ENCODE measurements around the gene KIAA1671.

KIAA1671 gene

DNA sequence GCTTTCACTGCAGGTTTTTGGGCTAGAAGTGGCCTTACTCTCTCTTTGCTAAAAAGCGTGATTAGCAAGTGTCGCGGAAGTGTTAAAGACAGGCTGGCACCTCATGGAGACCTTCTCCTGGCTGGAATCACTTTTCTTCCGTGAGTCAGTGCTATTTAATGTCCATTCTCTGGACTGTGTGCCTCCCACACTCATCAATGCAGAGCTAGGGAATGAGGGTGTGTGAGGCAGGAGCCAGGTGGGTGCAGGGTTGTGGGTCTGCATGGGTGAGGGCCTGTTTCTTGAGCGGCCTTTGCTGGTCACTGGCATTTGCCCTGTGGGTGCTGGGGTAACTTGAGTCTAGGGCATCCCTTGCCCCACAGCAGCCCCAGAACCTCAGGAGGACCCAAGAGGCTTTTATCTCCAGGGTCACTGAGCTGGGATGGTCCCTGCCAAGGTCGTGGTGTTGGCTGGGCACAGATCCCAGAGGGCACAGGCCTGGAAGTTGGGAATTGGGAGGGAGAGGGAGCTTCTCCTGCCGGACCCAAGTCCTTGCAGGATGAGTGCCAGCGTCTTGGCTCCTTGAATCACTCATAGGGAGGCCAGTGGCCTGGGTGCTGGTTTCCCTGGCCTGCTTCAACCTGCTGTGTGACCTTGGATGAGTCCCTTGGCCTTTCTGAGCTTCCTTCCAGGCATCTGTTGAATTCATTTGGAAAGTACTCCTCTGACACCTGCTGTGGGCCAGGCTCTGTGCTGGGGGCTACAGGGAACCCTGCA, 30.0 kb downstream of the KIAA1671 start:
- DNase-seq, result no peak

DNA sequence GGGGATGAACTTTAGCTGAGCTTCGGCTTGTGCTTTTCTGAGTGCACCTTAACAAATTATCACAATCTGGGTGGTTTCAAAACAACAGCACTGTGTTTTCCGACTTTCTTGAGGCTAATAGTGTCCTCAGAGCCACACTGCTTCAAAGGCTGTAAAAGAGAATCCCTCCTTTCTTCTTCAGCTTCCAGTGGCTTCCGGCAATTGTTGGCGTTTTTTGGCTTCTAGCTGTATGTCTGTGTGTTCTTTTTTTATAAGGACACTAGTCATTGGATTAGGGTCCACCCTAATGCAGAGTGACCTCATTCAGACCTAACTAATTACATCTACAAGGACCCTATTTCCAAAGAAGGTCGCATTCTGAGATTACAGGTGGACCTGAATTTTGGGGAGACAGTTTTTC, 30.6 kb downstream of the KIAA1671 start:
- DNase-seq, result no peak

DNA sequence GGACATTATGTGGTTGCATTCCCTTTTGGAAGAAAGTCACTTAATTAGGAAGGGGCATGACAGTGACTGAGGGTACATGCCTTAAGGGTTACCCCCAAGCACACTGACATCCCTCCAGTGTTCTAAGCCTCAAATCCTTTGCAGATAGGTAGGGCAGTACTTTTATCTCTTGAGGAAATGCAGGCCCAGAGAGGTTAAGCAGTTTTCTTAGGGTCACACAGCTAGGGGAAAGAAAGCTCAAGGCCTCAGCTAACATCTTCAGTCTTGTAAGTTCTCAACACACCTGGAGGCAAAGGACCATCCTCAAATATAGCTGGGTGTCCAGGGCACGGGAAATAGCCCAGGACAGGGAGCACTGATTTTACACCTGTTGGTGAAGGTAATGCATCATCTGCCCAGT, 31.6 kb downstream of the KIAA1671 start:
- no peak for DNase-seq

DNA sequence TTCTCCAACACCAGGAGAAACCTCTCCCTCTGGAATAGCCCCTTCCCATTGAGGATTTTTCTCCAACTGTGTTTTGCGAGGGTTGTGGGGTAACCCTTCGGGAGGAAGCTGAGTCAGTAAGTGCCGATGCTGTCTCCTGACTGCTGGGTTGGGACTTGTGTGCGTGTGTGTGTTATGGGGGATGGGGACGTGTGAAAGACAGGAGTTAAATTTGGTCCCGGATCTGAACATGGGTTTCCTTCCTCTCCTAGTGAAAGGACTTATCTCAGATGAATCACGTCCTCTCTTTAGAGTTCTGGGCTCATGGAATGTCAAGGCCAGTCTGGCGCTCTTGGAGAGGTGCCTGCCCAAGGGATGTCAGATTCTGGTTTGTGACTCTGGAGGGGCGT, 33.3 kb downstream of the KIAA1671 start:
- no peak for DNase-seq

DNA sequence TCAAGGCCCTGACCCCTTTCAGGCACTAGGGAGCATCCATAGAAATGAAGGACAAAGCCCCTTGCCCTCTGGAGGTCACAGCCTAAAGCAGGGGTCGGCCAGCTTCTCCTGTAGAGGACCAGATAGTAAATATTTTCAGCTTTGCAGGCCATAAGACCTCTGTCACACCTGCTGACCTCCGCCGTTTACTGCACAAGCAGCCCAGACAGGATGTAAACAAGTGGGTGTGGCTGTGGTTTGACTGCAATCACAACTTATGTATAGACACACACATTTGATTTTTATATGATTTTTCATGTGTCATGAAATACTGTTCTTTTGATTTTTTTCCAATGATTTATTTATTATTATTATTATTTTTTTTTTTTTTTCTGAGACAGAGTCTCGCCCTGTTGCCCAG, 34.3 kb downstream of the KIAA1671 start:
- DNase-seq, result no peak

DNA sequence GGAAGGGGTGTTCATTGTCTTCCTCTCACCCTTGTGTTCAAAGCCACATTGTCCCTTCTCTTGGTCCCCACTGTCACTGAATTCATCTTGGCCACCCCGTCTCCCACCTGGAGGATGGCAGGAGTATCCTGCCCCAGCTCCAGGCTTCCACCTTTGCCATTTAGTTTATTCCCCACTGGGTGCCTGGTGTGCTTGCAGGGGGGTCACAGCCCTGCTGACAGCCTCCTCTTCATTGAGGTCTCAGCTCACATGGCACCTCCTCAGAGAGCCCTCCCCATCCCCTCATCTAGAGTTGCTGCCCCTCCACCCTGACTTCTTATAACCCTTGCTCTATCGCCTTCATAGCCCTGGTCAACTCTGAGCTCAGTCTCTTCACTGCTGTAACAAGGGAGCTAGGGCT, 36.6 kb downstream of the KIAA1671 start:
- DNase-seq, result no peak

DNA sequence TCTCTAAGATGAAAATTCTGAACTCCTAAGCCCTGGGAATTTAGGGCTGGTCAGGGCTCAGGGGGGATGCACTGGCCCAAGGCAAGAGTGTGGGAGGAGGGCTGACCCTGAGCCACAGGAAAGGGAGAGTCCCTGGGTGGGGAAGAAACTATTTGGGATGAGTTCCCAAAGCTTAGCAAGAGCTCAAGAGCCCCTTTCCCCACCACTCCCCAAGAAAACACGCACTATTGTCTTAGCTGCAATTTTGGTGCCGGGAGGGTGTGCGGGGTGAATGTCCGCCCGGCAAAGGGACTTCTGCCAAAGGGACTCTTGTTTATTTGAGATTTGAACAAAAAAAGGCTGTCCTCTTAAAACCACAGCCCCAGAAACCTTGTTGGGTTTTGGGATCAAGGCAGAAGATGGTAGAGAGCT, 37.0 kb downstream of the KIAA1671 start:
- no peak for DNase-seq

DNA sequence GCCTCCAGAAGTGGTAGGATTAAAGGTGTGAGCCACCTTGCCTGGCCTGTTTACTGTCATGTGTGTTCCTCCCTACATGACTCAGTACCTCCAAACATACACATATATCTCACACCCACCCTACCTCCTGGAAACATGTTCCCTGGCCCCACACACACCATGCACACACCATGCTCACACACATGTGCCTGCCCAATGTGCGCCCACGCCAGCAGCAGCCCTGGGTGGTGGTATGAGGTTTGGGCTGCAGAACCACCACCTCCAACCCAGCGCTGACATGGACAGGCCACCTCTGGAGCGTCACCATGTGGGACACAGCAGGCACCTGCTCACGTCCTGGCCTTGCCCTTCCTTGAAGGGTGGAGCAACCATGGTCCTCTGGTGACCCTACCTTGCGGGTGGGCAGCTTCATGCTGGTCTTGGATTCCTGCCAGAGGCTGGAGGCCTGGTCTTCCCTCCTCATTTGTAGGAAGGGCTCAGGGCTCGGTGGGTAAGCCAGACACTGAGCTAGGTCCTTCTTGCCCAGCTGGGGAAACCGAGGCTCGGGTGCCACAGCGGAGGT, 37.9 kb downstream of the KIAA1671 start:
- no peak for DNase-seq

DNA sequence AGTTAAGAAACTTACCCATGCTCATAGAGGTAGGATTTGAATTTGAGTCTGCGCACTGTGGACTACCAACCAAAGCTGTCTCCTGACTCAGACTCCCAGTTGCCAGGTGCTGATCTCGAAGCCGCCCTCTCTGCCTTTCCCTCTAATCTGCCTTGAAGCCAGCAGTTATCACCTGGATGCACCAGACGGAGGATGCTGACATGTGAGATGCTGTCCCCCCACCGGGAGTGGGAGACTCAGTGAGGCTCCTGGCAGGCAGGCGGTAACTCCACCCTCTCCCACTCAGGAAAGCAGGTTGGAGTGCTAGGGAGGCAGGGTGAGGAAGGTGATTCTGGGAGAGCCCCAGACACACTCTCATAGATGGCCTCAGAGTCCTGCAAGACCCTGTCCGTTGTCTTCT, 40.4 kb downstream of the KIAA1671 start:
- no peak for DNase-seq

DNA sequence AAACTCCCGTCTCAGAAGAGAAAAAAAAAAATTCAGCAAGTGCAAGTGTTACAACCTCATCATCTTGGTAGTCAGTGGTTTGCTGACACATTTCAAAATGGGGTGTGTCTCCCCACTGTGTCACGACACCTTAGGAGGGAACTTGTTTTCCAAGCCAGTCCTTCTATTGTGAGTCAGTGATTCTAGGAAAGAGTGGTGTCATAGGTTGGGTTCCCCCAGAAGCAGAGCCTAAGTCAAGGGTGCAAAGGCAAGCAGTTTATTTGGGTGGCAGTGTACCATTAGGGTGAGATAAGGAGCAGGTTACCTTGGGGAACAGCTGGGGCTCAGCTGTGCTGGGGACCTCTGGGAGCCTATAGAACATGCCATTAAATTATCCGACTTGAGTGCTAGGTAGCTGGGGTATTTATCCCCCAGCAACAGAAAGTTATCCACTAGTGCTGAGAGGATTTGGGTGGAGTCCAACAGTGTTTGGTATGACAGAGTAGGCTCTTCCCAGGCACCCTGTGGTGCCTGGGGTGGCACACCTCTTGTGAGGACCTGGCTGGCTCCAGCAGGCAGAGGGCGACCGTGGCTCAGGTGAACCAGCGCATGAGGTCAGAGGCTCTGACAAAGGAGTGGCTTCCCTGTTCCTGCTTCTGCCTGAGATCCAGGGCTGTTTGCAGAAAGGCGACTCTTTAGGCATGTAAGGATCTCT, 41.7 kb downstream of the KIAA1671 start:
- DNase-seq, result no peak

DNA sequence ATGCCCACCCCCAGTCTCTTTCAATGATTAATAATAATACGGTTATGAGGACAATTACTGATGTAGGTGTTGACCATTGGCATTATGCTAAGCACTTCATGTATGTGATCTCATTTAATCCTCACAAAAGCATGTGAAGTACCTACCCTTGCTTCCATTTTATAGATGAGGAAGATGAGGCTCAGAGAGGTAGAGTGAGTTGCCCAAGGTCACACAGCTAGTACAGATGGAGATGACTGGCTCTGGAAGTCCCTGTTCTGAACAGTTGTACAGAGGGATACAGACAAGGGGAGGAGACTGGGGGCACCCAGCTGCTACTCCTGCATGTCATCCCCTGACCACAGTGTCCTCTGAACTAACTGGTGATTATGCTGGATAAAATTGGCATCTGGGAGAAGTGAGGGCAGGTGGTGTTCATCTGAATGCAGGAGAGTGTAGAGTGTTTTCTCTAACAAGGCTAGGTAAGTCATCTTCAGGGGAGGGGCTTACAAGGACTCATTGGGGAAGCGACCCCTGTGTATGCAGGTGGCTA, 43.2 kb downstream of the KIAA1671 start:
- no peak for DNase-seq

DNA sequence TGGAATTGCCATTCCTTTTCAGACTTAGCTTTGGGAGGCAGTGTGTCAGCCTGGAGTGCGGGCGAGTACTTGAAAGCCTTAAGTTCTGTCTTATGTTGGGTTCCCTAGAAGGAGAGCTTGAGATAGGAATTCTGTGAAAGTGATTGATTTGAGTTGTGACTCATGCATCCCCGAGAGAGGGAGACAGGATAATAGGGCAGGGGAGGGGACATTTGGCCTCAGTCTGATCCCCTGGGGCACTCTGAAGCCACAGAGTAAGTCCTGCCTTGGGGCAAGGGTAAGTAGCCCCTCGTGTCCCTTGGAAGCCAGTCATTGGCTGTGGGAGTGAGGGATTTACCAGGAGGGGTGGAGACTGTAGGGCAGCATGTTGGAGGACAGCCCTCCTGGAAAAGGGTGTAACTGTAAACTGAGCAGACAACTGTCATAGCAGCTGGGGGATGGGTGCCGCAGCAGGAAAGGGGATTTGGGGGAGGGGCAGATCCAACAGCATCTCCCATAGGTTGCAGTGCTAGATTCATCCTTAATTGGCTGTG, 44.0 kb downstream of the KIAA1671 start:
- DNase-seq, result no peak

DNA sequence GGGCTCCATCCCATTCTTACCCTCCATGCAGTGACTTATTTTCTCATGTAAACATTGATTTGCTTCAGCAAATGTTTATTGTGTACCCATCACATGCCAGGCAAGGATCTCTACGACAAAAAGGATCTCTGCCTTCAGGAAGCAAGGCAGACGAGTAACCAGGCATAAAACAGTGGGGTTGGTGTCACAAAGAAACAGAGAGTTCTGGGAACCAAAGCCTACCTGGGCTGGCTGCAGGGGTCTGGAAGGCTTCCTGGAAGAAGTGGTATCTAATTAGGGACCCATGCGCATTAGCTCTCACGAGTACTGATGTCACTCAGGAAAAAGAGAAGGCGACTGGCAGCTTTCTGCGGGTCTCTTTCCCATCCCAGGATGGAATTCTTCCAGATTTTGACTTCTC, 44.5 kb downstream of the KIAA1671 start:
- DNase-seq, result no peak

DNA sequence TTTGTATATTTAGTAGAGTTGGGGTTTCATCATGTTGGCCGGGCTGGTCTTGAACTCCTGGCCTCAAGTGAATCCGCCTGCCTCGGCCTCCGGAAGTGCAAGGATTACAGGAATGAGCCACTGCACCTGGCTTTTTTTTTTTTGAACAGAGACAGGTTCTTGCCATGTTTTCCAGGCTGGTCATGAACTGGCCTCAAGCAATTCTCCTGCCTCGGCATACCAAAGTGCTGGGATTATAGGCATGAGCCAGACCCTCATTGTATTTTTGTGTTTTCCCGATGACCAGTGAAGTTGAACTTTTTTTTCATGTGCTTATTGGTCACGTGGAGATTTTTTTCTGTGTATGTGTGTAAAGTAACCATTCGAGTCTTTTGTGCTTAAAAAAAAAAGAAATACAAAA, 48.2 kb downstream of the KIAA1671 start:
- no peak for DNase-seq

DNA sequence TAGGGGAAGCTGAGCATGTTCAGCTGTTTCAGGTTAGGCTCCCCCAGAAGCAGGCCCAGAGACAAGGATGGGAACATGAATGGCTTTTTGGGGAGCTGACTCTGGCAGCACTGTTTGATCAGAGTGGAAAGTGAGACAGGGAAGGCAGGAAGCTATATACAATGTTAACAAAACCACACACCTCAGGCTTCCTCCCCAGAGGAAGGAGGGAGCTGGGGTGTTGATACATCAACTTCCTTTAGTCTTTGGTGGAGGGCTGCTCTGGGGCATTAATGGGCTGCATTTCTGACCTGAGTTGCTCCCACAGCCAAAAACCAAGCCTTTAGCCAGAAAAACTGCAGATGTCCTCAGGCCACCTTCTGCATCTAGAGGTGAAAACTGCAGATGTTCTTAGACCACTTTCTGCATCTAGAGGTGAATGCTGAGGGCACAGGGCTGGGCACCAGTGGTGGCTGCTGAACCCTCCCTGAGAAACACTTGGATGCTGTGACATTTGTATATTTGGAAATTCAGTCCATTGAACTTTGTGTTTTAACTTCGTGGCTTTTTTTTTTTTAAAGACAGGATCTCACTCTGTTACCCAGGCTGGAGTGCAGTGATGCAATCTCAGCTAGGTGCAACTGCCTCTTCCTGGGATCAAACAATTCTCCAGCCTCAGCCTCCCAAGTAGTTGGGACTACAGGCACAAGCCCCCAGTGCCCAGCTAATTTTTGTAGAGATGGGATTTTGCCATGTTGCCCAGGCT, 49.9 kb downstream of the KIAA1671 start:
- DNase-seq, result no peak

DNA sequence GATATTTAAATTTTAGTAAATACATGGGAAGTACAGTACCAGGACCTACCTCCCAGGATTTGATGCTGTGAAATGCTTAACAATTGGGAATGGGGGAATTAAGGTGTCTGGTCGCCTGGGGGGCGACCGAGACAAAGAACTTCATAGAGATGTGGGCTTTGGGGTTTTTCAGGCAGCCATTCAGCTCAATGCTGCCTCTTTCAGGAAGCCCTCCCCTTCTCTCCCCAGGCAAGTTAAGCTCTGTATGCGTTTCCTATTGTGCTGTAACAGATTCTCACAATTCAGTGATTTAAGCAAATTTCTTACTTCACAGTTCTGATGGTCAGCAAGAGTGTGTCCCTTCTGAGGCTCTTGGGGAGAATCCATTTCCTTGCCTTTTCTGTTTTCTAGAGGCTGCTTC, 53.8 kb downstream of the KIAA1671 start:
- DNase-seq, result no peak

DNA sequence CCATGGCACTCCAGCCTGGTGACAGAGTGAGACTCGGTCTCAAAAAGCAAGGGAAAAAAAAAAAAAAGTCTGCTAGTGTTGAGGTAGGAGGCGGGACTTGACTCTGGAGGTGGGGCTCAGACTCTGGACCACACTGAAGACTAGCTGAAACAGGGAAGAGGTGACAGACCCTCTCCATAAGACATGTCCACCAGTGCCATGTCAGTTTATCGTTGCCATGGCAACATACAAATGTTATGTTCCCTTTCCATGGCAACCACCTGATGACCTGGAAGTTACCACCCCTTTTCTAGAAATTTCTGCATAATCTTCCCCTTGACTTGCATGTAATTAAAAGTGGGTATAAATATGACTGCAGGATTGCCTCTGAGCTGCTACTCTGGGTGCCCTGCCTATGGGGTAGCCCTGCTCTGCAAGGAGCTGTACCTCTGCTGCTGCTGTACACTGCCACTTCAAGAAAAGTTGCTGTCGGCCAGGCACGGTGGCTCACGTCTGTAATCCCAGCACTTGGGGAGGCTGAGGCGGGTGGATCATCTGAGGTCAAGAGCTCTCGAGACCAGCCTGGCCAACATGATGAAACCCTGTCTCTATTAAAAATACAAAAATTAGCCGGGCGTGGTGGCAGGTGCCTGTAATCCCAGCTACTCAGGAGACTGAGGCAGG, 55.1 kb downstream of the KIAA1671 start:
- no peak for DNase-seq

DNA sequence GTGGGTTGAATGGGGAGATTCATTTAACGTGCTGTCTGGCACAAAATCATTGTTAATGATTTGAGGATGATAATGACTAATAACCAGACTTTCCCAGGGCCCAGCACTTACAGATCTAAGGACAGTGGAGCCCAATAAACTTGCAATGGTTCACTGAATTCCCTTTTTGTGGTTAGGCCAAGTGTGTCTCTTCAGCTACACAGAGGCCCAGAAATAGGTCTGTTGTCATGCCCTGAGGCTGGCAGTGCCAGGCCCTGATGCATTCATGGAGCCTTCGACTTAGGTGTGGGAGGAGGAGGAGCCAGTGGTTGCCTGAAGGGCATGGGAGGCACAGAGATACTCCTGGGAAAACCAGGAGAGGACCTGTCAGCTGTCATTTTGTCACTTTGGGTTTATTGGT, 56.1 kb downstream of the KIAA1671 start:
- no peak for DNase-seq

DNA sequence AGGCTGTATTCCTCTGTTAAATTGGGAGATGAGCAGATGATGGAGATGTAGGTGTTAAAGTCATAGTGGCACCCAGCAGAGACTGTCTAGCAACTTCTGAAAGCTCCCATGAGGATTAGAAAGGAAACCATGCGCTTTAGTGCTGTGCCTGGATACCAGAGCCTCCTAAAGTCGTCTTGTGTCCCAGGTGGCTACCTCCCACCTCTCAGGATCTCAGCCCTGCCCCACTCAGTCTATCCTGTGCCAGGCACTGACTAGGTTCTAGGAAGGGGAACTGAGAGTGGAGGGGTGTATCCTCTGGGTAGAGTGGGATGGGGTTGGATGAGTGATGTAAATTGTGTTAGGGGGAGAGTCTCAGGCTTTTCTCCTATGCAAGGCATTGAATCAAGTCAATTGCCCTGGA, 60.2 kb downstream of the KIAA1671 start:
- no peak for DNase-seq

DNA sequence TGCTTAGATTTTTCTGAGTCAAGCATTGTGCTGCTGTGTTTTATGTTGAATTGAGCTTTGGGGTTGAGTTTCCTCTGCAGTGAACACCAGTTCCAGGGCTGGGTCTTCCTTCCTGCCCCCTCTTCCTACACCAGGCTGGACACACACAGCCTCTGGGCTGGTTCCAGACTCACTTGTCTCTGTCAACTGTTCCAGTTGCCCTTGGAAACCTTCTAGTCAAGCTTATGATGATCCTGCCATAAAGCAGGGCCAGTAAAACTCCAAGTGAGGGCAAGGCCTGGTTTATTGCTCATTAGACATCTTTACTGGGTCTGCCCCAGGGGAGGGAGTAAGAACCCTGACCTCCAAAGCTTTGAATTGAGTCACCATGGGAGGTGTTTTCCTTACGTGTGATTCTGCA, 61.1 kb downstream of the KIAA1671 start:
- DNase-seq, result no peak

DNA sequence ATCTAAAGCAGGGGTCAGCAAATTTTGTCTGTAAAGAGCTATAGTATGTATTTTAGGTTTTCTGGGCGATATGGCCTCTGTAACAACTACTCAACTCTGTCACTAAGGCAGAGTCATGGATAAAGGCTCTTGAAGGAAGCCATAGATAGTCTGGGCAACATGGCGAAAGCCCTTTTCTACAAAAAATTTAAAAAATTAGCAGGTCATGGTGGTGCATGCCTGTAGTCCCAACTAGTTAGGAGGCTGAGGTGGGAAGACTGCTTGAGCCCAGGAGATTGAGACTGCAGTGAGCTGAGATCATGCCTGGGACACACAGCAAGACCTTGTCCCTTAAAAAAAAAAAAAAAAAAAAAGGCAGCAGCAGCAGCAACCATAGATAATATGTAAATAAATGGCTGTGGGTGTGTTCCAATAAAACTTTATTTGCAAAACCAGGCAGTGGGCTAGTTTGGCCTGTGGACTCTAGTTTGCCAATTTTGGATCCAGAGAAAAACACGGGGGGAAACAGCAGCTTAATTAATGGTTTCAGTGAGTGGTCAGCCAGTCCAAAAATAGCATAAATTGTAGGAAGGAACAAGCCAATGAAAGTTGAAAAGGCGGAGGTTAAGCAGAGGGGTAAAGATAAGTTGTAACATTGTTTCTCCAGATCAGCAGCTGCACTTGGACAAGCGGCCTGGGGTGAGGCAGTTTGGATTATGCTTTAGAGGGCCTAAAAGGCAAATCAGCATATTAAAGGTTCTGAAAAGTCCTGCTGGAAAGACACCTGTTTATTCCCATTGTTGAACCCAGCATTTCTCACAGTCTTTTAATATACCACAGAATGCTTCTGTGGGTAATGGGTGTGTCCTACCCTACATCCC, 62.6 kb downstream of the KIAA1671 start:
- DNase-seq, result no peak

DNA sequence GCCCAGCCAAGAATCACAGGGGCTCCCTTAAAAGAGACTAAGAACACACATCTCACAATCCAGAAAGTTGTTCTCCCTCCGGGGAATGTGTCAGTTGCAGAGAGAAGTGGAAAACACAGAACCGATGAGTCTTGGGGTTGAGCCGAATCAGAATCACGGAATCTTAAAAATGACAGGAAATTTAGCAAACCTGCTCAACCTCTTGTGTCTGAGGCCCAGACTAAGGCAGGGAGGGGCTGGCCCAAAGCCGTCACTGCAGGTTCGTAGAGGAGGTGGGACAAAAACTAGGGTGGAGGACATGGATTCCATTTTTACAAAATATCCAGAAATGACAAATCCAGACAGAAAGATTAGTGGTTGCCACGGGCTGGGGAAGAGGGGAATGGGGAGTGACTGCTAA, 63.8 kb downstream of the KIAA1671 start:
- no peak for DNase-seq

Data from activated CD4-positive, alpha-beta T cell treated with anti-CD3 and anti-CD28 coated beads, Interleukin-2, amount 50 U/mL, for 1 hour (primary cell).